GM19023 (cell line): ENCODE results near the gene RBM20.
"Not testable (repeated sequence)": the region's sequence is repeated elsewhere in the genome, so short reads cannot be mapped to it uniquely, and the experiment has no call there.

ENCODE experiments used
- ATAC-seq: cut with Tn5 transposase; IDR thresholded peaks from one replicate; pipeline ENCODE4 v1.9.1; 2021; ENCODE audit warnings: mild to moderate bottlenecking, moderate library complexity; ENCODE audit not compliant: unreplicated experiment

Gene RBM20

DNA sequence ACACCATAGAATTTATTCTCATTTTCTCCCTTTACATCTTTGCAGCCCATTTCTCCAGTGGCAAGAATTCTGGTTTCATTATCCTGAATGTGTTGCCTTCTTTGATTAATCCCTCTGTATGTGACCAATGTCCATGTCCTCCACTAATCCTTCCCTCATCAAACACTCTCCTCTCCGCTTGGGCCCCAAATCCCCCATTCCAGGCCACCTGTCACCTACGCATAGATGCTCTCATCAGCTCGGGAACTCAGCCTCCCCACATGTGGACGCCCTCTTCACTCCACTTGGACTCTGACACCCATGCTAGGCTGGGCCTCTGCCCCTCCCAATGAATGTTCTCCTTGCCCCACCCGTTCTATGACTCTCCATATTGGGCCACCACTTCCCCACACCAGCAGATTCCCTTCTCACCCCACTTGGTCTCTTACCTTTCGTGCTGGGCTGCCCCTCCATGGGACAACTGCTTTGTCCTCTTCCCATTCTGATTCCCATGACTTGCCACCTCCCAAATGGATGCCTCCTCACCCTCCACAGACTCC lies 18.7 kb upstream of the RBM20 start:
- no peak for ATAC-seq

DNA sequence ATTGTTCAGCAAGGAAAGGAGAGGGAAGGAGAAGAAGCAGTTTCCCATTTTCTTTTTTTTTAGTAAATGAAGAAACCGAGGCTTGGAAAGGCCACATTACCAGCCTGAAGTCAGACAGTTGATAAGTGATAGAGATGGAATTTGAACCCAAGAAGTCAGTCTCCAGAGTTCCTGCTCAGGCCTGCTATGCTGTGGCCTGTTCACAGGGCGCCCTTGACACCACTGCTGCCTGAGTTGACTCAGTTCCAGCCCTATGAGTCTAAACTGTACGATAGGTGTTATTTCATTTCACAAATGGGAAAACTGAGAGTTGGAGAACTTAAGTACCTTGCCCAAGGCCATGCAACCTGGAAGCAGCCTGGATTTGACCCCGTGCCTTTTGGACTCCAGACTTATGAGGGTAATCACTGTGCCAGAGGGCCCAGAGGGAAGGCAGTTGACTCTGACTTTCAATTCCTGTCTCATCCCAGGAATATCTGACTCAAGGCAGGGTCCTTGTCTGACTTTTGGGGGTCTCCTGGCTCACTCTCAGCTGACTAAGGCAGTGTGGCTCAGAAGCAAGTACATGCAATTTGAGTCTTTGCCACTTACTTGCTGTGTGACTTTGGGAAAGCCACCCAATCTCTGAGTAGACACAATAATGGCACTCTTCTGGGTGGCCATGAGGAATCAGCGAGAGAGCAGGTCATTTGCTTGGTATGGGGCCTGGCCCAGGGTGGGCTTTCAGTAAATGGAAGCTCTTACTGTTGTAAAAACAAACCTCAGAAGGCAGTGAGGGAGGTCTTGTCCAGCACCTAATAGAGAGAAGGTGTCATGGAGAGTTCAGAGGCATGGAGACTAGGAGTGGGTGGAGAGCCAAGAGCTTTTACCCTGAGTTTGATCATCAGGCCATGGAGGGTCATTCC lies 17.9 kb upstream of the RBM20 start:
- ATAC-seq: no peak

DNA sequence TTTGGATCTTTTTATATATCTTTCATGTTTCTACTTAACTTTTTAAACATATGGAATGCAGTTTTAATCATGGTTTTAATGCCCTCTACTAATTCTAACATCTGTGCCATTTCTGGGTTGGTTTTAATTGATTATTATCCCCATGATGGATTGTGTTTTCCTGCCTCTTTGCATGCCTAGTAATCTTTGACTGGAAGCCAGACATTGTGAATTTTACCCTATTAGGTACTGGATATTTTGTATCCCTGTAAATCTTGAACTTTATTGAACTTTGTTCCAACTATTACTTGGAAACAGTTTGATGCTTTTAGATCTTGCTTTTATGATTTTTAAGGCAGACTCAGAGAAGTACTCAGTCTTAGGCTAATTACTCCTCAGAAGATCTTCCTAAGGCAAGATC lies 16.0 kb upstream of the RBM20 start:
- ATAC-seq: no peak

DNA sequence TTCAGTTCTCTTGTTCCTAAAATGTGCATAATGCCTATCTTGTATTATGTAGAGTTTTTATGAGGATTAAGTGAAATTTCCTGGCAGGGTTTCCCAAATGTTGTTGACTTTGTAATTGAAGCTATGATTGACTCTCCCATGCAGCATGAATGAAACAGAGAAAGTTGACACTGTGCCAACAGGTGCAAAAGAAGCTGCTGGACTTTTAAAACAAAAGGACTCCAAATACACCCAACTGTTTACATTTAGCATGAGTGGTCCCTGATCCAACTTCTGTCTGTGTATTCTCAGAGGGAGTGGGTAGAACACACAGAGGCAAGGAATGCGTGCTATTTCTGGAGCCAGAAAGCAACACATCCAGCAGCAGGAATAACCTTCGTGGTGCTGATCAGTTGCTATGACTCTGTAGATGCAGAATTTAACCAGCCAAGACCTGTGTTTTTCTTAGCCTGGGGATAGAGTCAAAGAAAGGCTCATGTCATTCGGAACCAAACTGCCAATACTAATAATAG lies 14.4 kb upstream of the RBM20 start:
- no peak for ATAC-seq

DNA sequence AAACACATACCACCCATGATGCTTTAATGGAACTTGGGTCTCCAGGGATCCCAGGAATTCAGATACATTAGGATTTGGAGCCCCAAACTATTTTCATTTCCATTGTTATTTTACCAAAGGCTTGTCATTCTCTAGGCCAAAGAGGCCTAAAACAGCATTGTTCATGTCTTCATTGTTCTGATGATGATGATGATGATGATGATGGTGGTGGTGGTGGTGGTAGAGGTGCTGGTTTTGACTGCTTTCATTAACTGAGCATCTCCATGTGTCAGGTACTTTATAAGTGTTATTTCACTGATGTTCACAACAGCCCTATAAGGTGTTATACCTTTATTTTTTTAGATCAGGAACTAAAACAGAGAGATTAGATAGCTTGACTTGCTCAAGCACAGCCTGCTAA lies 12.2 kb upstream of the RBM20 start:
- no peak for ATAC-seq

DNA sequence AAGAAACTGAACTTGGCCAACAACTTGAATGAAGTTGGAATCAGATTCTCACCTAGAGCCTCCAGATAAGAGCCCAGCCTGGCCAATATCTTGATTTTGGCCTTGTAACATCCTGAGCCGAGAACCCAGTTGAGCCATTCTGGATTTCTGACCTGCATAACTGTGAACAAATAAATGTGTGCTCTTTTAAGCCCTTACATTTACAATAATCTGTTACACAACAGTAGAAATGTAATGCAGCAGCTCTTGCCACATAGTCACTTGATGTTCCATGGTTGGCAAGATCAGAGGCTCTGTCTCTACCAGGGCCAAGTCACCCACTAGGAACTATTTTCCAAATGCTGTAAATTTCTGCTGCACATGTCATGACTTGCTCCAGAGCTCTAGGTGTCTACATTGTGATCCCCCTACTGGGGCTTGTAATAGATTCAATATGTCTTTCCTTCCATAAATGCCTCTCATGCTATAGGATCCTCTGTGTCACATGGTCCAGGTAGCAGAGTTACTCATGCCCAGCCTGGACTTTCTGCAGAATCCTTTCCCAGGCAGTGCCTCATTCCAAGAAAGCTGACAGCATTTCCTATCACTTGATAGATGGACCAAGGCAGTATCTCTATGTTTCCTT lies 11.4 kb upstream of the RBM20 start:
- no peak for ATAC-seq

DNA sequence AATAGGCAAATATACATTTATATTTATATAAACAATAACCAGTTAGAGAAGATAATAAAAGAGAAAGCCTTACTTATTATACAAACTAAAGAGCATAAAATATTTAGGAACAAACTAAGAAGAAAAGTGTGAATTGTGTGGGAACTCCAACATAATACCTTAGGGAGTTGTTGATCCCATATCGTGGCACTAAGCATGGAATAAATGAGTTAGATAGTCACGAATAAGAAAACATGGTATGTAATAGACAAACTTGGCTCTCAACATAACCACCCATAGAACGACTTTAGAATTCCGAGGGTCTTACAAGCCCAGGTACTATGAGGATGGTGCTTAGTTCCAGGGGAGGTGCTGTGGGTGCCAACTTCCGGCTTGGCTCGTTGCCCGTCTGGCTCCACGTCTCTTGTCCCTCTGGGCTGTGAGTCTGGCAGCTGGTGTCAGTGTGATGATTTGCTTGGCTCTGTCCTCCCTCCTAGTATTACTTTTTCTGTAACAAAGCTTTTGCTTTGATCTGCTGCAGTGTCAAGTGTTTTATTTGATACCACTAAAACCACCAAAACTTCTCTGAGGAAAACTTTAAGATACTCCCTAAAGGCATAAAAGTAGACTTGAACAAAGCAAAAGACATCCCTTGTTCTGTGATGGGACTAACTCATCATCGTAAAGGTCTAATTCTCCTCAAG lies 9.5 kb upstream of the RBM20 start:
- no peak for ATAC-seq

DNA sequence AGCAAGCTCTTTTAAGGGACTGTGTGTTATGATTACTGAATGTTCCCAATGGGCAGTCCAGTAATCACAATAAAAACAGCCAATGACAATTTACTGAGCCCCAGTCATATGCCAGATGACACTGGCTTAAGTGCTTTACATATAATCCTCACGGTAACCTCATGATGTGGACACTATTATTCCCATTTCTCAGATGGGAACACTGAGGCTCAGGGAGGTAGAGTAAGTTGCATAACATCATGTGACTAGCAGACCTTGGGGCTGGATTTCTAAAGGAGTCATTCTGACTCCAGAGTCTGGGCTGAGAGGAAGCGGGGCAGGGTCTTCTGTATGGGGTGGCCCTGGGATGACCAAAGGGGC lies 7.6 kb upstream of the RBM20 start:
- no peak for ATAC-seq

DNA sequence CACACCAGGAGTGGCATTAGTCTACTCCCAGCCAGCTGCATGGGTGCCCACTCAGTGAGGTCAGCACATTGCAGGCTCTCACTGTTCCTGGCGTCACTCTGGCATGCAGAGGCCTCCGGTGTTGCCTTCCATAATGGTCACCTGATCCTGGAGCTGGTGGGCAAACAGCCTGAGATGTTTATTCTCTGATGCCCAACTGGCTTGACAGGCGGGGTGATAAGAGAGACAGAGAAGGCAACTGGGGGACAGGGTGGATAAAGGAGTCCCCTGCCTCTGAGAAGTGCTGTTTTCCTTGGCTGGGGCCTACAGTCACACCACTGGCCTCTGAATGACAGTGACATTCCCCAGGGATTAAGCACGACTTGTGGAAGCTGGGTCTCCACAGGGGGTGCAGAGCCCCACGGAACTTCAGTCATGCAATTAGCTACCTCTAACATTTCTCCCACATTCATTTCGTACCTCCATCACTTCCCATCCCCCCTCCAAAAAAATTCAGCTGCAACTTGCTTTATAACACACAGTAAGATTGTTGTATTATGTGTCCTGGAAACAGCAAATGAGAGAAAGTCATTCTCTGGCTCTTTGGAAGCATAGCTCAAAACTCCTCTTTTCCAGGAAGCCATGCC lies 7.1 kb upstream of the RBM20 start:
- no peak for ATAC-seq

DNA sequence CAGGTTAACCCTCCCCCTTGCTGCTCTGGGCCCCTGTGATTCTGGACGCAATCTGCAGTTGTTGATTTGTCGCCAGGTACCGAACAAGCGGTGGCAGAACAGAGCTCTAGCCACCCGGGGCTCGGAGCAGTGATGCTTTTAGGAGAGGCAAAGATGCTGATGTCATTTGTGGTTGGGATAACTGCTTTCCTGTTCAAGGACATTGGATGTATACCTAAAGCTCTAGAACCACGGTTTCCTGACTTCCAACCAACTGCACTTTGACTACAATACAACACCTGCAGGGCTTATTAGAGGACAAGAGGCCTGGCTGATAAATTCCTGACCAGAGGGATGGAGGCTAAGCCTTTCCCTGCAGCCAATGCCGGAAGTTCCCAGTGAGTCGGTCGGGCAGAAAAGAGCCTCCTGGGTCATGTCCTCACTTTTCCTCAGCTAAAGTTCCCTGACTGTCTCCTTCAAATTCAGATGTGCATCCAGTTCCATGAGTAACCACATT lies 6.5 kb upstream of the RBM20 start:
- ATAC-seq: no peak

DNA sequence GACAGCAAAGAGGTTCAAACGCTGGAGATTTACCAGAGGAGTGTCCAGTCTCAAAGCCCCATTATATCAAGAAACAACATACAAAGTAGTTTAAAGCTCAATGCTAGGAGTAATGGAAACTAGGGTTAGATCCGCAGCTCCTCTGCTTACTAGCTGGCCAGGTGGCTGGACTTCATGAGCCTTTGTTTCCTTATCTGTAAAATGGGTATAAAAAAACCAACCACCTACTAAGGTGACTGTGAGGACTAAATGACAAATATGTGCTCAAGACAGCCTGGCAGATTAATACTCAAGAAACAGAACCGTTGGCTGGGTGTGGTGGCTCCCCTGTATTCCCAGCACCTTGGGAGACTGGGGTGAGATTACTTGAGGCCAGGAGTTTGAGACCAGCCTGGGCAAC lies 5.8 kb upstream of the RBM20 start:
- no peak for ATAC-seq

DNA sequence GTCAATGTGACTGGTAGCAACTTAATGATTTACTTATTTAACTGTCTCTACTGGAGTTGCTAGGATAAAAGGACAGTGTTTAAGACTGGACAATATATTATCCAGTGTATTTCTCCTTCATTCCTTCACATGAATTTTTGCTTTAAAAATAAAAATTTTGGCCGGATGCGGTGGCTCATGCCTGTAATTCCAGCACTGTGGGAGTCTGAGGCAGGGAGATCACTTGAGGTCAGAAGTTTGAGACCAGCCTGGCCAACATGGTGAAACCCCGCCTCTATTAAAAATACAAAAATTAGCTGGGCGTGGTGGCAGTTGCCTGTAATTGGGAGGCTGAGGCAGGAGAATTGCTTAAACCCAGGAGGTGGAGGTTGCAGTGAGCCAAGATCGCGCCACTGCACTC lies 5.1 kb upstream of the RBM20 start:
- ATAC-seq: not testable (repeated sequence)

DNA sequence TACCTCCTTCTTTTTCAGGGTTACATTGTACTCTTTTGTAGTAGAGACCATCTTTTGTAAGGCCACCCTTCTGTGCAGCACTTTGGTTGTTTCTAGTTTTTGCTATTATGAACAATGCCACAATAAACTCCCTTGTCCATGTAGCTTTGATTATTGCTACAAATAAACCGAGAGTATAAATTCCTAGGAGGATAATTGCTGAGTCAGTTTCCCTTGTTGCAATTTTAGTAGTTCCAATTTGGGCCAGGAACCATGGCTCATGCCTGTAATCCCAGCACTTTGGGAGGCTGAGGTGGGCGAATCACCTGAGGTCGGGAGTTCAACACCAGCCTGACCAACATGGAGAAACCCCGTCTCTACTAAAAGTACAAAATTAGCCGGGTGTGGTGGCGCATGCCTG lies 4.3 kb upstream of the RBM20 start:
- ATAC-seq: not testable (repeated sequence)

DNA sequence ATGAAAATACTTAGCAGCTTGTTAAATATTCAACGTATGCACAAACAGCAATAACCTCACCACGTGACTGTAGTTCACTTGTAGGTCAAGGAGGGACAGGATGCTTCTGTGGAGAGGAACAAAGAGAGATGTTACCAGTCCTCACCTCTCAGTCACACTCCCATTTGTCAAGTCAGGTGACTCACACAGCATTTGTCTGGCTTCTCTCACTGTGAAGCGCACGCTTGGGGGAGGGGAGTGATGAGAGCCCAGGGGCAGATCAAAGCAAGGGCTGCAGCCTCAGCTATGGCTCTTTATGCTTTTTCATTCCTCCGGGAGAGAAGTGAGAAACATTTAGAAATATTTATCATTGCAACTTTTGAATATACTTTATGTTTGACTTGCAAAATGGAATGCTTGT lies 2.9 kb upstream of the RBM20 start:
- ATAC-seq: no peak

DNA sequence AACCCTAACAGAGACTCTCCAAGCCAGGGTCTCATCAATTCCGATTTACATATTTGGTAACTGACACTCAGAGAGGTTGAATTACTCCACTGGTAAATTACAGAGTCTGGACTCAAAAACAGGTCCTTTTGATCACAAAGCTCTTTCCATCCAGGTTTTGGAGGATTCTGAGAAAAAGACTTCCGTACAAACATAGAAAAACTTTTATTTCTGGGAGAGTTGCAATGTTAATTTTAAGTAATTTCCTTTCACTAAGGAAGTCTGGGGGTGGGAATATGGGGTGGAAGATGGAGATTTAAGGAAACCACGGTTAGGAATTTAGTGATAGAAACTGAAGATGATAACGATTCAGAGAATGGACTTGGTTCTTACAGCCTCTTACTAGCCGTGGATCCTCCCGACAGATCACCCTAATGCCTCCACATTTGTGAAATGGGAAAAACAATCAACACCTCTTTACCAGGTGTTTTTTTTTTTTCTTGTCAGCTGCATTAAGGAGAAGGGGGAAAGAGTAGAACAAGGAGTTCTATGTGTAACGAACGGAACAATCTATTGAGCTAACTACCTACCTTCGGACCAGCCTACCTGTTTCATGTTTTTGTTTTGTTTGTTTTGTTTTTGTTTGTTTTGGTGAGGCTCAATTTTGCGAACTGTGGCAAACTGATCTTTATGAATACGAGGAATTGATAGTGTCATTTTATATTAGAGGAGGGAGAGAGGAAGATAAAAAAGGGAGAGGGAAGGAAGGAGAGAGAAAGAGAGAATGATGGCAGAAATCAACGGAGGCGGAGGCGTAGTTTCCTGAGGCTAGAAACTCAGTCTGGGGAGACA lies 1.7 kb upstream of the RBM20 start:
- no peak for ATAC-seq

DNA sequence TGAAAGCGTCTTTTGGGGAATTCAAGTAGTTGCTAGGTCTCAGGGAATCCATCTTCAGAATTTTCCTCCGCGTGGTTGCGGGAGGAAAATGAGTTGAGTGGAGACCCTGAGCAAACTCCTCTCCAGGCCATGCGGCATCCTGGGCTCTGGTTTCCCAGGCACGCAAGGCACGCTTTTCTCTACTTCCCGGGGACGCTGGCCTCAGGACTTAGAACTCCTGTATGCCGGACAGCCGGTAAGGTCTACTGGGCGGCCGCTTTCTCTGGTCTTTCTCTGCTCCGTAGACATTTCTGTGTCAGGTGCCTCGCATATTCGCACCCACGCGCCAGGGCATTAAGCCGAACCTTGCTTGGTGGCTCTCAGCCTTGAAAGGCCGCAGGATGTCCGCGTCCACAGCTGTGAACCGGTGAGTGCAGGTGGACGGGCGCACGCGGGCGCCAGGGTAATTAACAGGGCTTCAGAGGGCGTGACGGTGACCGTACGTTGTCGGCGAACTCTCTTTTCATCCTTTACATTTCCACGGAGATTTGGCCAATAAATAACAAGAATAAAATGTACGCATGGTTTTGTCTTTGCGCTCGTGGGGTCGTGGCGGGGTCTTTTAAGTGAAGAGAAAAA lies 992 bp upstream of the RBM20 start:
- ATAC-seq: no peak

DNA sequence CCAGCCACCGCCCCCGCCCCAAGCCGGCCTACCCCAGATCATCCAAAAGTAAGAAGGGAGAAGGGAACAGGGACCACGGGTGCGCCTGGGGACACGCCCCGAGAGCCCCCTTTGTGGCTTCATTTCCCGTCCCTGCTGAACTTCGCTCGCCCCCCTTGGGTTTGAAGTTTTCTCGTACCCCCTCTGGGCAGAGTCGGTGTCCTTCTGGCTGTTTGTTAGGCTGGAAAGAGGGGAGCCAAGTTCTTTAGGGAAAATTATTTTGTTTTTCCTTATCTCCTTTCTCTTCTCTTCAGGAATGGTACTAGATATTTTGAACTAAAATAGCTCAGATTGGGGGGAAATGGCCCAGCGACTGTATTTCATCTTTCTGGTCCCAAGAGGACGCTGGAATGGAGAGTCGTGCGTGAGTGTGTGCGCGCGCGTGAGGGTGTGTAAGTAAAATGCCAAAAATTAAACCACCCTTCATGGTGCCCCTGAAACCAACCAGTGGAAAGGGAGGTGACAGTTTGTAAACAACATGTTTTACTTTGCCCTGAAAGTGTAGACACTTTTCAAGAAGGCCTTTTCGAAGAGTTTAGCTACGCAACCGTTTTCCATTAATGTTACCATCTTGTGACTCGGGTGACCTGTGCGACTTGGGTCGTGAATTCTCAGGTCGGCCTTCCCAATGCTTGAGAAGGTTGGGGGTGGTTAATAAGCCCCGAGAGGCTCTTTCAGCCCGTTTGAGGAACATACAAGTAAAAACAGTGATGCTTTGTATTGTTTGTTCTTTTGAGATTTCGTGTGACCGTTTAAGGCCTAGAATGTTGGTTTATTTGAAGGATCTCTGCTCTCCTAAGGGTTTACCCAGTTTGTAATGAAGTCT lies 694 bp downstream of the RBM20 start:
- no peak for ATAC-seq

DNA sequence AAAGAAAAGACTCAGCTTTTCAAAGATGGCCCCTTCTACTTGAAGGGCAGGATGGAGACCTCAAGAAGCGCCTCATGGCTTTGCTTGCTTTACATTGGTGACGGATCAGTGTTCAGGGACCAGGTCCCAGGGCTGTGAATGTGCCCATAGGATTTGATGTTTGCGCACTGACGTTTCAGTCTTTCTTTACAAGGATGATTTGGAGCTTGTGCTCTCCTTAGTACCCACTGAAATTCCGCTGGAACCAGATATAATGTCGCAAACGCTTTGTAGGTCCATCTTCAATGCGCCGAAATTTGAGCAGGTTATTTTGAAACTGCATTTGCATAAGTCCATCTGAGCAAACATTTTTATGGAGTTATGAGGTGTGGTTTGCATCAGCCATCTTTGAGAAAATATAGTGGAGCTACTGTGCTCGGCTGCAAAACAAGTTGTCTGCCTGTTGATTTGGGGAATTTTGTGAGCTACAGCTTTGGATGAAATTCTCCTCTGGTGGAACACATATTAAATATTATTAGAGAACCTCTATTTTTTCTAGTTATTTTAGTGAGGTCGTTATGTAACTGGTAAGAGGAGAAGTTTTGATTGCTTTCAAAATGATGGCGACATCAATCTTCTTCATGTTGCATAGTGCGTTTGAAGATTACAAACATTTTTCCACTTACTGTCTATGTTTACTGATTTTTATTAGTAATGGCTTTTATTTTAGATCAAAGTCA lies 2.4 kb downstream of the RBM20 start:
- ATAC-seq: no peak
